HG03280 (cell line): Measurements from ENCODE around the gene OXLD1.

Source experiments
- ATAC-seq: cut with Tn5 transposase; IDR thresholded peaks from one replicate; pipeline ENCODE4 v1.9.1; 2021; ENCODE audit warnings: mild to moderate bottlenecking, moderate library complexity; ENCODE audit not compliant: unreplicated experiment

The OXLD1 gene

DNA sequence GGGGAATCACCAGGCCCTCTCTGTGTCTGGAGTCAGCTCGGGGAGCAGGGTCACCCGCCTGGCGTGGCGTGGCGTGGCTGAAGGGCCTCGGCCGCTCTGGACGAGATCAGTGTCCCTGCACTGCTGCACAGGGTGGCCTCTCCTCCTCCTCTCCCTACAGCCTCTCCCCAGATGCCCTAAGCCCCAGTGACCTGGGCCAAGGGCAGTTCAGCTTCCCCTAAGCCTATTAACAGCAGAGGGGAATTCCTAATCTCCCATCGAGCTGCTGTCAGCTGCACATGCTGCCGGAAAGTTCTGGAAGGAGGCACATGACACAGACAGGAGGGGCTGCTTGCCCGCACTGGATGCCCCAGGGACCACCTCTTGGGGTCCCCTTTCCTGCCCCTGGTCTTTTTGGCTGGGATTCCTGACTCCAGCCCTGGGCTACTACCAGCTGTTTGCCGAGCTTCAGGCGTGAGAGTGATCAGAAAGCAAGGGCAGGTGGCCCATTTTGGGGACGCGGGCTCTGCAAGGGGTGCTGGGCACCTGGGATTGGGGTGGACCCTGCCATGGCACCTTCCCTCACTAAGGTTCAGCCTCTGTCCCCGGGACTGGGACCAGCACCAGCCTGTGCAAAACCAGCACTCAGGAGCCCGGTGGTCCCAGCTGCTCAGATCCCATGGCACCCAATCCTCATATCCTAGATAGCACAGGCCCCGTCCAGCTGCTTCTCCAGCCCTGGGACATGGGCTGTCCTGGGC, 10.9 kb downstream of the OXLD1 start:
- ATAC-seq: no peak

DNA sequence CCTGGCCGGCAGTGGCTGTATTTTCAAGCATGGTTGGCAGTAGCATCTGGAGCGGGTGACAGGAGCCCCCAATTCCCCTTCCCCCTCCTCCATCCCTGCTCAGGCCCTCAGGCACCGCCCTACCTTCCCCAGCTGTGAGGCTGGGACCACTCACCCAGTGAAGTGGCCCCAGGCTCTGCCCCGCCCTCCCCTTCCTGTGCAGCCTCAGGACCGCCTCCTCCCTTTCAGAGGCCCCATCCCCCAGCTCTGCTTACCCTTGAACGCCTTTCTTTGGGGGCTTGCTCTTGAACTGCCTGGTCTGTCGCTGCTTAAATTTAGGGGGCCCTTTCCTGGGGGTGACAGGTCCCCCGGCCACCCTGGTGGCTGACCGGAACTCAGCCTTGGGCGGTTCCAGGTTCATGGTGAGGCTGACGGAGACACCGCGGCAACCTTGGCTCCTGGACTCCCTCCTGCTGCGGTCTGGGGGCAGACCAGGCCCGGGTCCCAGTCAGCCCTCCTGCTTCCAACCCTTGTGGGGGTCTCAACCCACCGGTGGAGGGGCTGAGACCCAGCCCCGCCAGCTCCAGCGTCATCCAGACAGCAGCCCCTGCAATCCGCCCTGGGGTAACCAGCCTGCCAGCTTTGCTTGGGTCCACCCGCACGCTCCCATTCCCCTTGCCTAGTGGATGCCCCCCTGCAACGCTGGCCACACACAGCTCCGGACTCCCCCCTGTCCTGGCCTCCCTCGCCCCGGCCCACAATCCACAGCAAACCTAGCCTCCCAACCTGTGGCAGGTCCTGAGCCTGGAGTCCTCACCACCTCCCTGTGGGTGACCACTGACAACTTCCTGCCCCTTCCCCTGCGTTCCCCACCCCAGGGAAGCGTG, 13.3 kb downstream of the OXLD1 start:
- no peak for ATAC-seq

GRCh38 chr17:81651692-81652091, 14.7 kb downstream of the OXLD1 start:
- no peak for ATAC-seq

GRCh38 chr17:81650951-81651350, 15.5 kb downstream of the OXLD1 start:
- ATAC-seq: no peak

DNA sequence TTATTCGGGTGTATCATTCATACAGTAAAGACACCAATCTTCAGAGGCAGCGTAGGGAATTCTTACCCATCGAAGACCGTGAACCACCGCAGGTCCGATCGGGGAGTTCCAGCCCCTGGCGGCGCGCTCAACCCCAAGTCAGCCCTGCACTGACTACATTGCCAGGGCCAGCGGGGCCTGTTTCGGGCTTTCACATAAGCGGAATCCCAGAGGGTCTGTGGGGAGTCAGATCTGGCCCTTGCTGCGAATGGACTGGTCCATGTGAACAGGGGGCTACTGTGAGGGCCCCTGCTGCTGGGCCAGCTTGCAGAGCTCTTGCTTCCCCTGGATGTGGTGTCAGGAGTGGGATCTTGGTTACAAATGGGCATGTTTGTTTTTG, 17.7 kb downstream of the OXLD1 start:
- no peak for ATAC-seq

- no peak for ATAC-seq
Measured at GRCh38 chr17:81648013-81648706, 18.2 kb downstream of the OXLD1 start.

- no peak for ATAC-seq
Measured at GRCh38 chr17:81647640-81648012, 18.8 kb downstream of the OXLD1 start.

DNA sequence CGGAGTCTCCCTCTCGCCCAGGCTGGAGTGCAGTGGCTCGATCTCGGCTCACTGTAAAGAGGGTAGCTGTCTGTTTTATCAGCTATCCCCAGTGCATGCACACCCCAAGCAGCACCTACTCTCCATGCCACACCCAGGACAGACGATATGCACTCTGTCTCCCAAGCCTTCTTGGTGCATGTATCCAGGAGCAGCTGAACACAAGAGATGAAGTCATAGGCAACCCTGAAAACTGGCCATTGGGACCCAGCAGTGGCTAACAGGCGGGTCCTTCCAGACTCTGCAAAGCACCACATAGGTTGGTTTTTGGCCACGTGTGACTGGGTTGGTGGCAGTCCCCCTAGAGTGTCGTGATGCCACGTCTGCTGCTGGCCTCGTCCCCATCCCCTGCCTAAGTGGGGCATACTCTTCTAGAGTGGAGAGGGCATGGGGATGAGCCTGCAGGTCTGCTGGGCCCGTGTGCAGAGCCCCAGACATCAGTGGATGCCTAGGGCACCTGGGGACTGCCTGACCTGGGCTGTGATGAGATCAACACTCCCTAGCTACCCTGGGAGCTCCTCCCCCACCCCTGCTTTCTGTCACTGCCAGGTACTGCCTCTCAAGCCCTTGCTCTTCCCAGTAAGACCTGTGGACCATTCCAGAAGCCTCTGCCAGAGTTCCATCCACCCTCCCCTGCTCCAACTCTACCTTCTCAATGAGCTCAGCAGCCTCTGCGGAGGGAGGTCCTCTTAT, 19.4 kb downstream of the OXLD1 start:
- ATAC-seq: no peak

DNA sequence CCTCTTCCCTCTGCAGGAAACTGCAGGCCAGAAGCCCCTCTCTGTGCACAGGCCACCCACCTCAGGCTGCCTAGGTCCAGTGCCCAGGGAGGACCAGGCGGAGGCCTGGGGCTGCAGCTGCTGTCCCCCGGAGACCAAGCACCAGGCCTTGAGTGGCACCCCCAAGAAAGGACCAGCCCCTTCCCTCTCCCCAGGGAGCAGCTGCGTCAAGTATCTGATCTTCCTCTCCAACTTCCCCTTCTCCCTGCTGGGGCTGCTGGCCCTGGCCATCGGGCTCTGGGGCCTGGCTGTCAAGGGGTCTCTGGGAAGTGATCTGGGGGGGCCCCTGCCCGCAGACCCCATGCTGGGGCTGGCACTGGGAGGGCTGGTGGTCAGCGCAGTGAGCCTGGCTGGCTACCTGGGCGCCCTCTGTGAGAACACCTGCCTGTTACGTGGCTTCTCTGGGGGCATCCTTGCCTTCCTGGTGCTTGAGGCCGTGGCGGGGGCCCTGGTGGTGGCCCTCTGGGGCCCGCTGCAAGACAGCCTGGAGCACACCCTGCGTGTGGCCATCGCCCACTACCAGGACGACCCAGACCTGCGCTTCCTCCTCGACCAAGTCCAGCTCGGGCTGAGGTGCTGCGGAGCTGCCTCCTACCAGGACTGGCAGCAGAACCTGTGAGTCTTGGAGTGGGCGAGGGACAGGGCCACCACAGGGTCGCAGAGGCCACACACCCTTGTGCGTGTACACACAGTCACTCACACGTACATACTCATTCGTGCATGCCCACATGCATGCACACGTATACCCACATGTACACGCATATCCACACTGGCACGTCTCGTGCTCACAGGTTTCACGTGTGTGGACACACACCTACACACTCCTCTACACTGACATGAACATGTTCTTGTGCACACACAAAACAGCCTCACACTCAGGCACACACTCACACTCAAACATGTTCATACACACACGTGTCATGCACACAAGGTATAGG, 21.1 kb downstream of the OXLD1 start:
- ATAC-seq: no peak

DNA sequence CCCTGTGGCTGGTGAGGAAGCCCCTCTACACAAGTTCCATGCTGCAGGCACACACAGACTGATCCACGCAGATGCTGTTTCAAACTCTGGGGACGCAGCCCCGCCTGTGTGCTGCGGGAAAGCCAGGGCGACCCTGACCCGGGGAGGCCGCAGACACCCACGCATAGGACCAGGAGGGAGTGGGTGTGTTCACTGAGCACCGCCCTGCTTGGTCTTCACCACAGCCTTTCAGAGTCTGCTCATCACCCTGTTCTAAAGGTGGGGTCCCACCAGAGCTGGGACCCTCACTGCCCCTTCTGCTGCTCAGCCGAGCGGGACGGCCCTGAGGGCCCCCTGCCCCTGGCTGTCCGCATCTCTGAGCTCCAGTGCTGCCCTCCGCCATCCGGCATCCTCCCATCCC, 21.9 kb downstream of the OXLD1 start:
- ATAC-seq: no peak

DNA sequence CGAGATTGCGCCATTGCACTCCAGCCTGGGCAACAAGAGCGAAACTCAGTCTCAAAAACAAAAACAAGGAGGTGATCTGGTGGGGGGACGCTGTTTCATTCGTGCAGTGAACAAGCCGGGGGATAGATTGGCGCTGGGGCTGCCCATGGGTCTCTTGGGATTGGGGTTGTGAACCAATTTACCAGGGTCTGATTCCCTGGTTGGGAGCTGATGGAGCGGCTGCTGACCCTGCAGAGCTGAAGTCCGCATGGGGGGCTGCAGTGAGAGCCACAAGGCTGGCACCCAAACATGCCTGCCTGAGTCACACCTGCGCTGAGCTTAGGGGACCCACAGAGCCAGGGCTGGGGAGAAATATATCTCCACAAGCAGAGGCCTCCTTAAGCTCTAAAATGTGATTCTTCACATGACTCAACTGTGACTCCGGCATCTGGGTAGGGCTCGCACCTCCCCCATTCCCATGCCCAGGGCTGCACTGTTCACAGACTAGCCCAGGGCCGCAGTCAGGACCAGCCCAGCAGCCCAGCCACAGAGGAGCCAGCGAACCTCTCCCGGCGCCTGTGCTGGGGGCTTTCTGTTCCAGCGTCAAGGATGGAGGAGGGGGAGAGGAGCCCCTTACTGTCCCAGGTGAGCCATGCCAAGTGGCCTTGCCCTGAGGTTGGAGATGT, 24.4 kb downstream of the OXLD1 start:
- ATAC-seq: no peak

GRCh38 chr17:81640011-81640410, 26.4 kb downstream of the OXLD1 start:
- no peak for ATAC-seq

DNA sequence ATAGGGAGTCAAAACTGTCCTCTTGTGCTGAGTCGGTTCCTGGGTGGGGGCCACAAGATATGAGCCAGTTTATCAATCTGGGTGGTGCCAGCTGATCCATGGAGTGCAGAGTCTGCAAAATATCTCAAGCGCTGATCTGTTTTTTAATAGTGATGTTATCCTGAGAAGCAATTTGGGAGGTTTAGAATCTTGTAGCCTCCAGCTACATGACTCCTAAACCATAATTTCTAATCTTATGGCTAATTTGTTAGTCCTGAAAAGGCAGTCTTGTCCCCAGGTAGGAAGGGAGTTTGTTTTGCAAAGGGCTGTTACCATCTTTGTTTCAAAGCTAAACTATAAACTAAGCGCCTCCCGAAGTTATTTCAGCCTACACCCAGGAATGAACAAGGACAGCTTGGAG, 27.7 kb downstream of the OXLD1 start:
- no peak for ATAC-seq

- ATAC-seq: peak; percentile 91
Measured at GRCh38 chr17:81636505-81637288, 29.7 kb downstream of the OXLD1 start, which contains the start of the genes NPLOC4 and TSPAN10. Gene NPLOC4, minus strand, starts transcription at chr17:81637112. Its CDS starts 182 bp downstream, at chr17:81636930. Gene TSPAN10, plus strand, starts transcription at chr17:81637196. Its CDS starts 5,217 bp downstream, at chr17:81642413.

GRCh38 chr17:81635973-81636504, 30.4 kb downstream of the OXLD1 start:
- no peak for ATAC-seq

- ATAC-seq: no peak
Measured at GRCh38 chr17:81635431-81635830, 31.0 kb downstream of the OXLD1 start.

GRCh38 chr17:81631482-81631881, 34.9 kb downstream of the OXLD1 start:
- ATAC-seq: no peak

DNA sequence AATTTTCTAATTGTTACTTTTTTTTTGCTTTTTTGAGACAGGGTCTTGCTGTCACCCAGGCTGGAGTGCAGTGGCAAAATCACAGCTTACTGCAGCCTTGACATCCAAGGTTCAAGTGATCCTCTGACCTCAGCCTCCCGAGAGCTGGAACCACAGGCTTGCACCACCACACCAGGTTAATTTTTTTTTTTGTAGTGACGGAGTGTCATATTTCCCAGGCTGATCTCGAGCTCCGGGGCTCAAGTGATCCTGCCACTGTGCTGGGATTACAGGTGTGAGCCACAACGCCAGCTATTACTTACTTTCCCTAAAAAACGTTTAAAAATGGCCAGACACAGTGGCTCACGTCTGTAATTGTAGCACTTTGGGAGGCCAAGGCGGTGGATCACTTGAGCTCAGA, 36.1 kb downstream of the OXLD1 start:
- ATAC-seq: no peak
